Gastrocnemius medialis (tissue), 4 donors: ENCODE data around the gene RXRA.
A peak's percentile ranks its signal among the peaks of the same experiment; 100 is the strongest.

Source experiments
- CTCF ChIP-seq, 5 experiments: fragments of 450-650 bp in 3 of 5; fragments of 200-600 bp in 2 of 5; sonication (generic) in 2 of 5; IDR thresholded peaks in 4 of 5; conservative IDR thresholded peaks in 1 of 5; 1 replicate in 4 of 5; 2 replicates in 1 of 5; pipeline ENCODE4 v1.5.1; 2016 to 2019; ENCODE audit warnings: antibody characterized with exemption in 5 of 5, mild to moderate bottlenecking in 3 of 5, moderate library complexity in 3 of 5
- POLR2A ChIP-seq, 2 donors: fragments of 450-650 bp; IDR thresholded peaks; one replicate each; pipeline ENCODE4 v1.6.1; 2017; ENCODE audit warnings: antibody characterized with exemption in 2 of 2, mild to moderate bottlenecking in 2 of 2, moderate library complexity in 2 of 2

GRCh38 chr9:134403682-134404301, 77.5 kb downstream of the RXRA start:
- no peak for TF ChIP-seq CTCF (IDR thresholded peaks at IDR 0.05 in 4 of 5, conservative IDR thresholded peaks at IDR 0.05 in 1 of 5)
- peak in 1 of 2 donors; percentile 5 for TF ChIP-seq POLR2A (IDR thresholded peaks at IDR 0.05)
